Ovary (tissue), 3 donors: ENCODE results near the gene FAM107B.

Experiments
- CTCF ChIP-seq, 3 donors: fragments of 450-650 bp in 2 of 3; fragments of 200-600 bp in 1 of 3; IDR thresholded peaks; one replicate each; pipeline versions ENCODE4 v1.5.1 to v1.8.0; 2016 to 2022; ENCODE audit warnings: antibody characterized with exemption in 3 of 3, mild to moderate bottlenecking in 1 of 3
- POLR2A ChIP-seq: fragments of 450-650 bp; IDR thresholded peaks from one replicate; pipeline ENCODE4 v1.6.1; 2017; ENCODE audit warnings: antibody characterized with exemption, mild to moderate bottlenecking, moderate library complexity
- donor health status: DM: no; HTN: no; CAD: no.

GRCh38 chr10:14698111-14698828 is 76.4 kb downstream of the FAM107B start:
- TF ChIP-seq CTCF (IDR thresholded peaks at IDR 0.05) (no peak), POLR2A (no peak)
